Neural progenitor cell (in vitro differentiated cells): ENCODE measurements around the gene SEC22A.

ENCODE experiments used
- EZH2 ChIP-seq: fragments of 200-600 bp; sonication (generic); IDR thresholded peaks from 2 replicates; pipeline ENCODE4 v1.6.1; 2017; ENCODE audit warnings: antibody characterized with exemption, mild to moderate bottlenecking, moderate library complexity
- EZH2phosphoT487 ChIP-seq: fragments of 200-600 bp; sonication (generic); IDR thresholded peaks from 2 replicates; pipeline ENCODE4 v1.6.1; 2017; ENCODE audit warnings: antibody characterized with exemption
- TF ChIP-seq, protein P1 (sequence below): fragments of 200-600 bp; sonication (generic); IDR thresholded peaks from 2 replicates; pipeline ENCODE4 v1.5.1; 2017; ENCODE audit warnings: antibody characterized with exemption, mild to moderate bottlenecking

DNA sequence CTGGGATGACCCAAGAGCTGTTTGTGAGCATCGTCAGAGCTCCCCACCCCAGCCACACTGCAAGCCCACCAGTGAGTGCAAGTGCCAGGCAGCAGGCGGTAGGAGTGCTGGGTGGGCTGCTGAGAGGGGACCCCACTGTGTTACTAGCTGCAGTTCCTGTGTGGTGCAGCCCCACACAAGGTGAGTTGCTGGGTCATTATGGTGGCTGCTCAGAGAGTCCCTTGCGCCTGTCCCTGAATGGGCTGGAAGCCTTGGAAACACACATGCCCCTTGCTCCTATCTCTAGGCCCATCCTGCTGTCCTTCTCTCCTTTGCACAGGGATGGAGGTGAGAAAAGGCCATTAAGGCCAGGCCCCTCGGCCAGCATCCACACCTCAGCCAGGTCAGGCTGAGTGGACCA is 83.7 kb downstream of the SEC22A start:
- TF ChIP-seq, protein P1, sequence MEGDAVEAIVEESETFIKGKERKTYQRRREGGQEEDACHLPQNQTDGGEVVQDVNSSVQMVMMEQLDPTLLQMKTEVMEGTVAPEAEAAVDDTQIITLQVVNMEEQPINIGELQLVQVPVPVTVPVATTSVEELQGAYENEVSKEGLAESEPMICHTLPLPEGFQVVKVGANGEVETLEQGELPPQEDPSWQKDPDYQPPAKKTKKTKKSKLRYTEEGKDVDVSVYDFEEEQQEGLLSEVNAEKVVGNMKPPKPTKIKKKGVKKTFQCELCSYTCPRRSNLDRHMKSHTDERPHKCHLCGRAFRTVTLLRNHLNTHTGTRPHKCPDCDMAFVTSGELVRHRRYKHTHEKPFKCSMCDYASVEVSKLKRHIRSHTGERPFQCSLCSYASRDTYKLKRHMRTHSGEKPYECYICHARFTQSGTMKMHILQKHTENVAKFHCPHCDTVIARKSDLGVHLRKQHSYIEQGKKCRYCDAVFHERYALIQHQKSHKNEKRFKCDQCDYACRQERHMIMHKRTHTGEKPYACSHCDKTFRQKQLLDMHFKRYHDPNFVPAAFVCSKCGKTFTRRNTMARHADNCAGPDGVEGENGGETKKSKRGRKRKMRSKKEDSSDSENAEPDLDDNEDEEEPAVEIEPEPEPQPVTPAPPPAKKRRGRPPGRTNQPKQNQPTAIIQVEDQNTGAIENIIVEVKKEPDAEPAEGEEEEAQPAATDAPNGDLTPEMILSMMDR, result no peak
- TF ChIP-seq EZH2 (no peak), EZH2phosphoT487 (no peak)
